Esophagus muscularis mucosa (tissue), 3 donors: ENCODE results near the gene ZBTB12.

Experiments used
- POLR2A ChIP-seq: fragments of 450-650 bp; IDR thresholded peaks from one replicate; pipeline ENCODE4 v1.6.1; 2017; ENCODE audit warnings: antibody characterized with exemption, moderate library complexity, mild to moderate bottlenecking, low read depth
- TF ChIP-seq, protein P1 (sequence below), 3 experiments: fragments of 200-600 bp in 2 of 3; fragments of 450-650 bp in 1 of 3; sonication (generic) in 2 of 3; IDR thresholded peaks; one replicate each; pipeline ENCODE4 v1.5.1; 2017 to 2019; ENCODE audit warnings: antibody characterized with exemption in 3 of 3, mild to moderate bottlenecking in 2 of 3, moderate library complexity in 1 of 3

DNA sequence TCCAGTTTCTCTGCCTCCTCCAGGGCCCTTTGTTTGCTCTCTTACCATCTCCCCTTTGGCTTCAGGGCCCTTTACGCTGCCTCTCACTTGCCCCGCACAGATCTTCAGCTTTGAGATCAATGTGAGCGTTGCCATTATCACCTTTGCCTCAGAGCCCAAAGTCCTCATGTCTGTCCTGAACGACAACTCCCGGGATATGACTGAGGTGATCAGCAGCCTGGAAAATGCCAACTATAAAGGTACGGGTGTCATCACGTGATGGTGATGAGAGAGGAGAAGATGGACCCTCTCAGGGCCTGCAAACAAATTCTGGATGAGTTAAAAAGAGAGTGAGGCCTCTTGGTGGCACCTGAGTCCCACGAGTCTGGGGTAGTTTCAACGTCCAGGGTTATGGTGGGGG lies 33.9 kb upstream of the ZBTB12 start:
- TF ChIP-seq POLR2A = no peak
- TF ChIP-seq, protein P1, sequence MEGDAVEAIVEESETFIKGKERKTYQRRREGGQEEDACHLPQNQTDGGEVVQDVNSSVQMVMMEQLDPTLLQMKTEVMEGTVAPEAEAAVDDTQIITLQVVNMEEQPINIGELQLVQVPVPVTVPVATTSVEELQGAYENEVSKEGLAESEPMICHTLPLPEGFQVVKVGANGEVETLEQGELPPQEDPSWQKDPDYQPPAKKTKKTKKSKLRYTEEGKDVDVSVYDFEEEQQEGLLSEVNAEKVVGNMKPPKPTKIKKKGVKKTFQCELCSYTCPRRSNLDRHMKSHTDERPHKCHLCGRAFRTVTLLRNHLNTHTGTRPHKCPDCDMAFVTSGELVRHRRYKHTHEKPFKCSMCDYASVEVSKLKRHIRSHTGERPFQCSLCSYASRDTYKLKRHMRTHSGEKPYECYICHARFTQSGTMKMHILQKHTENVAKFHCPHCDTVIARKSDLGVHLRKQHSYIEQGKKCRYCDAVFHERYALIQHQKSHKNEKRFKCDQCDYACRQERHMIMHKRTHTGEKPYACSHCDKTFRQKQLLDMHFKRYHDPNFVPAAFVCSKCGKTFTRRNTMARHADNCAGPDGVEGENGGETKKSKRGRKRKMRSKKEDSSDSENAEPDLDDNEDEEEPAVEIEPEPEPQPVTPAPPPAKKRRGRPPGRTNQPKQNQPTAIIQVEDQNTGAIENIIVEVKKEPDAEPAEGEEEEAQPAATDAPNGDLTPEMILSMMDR (IDR thresholded peaks at IDR 0.05) = no peak
